HG03135 (cell line): ENCODE results near the gene TTC13.

ENCODE experiments used
- ATAC-seq: cut with Tn5 transposase; IDR thresholded peaks from one replicate; pipeline ENCODE4 v1.9.1; 2021; ENCODE audit warnings: mild to moderate bottlenecking, moderate library complexity; ENCODE audit not compliant: unreplicated experiment

TTC13 gene

GRCh38 chr1:230910755-230911117 is 67.9 kb downstream of the TTC13 start:
- no peak for ATAC-seq

GRCh38 chr1:230909974-230910754 is 68.5 kb downstream of the TTC13 start:
- ATAC-seq, result no peak

- no peak for ATAC-seq
These were observed 71.0 kb downstream of the TTC13 start for GRCh38 chr1:230907472-230908205.

- no peak for ATAC-seq
These were observed 72.4 kb downstream of the TTC13 start for GRCh38 chr1:230906226-230906625.

GRCh38 chr1:230905733-230906132 is 72.9 kb downstream of the TTC13 start:
- no peak for ATAC-seq

- no peak for ATAC-seq
These were observed 76.2 kb downstream of the TTC13 start for GRCh38 chr1:230902349-230902923.

- ATAC-seq, result no peak
These were observed 77.0 kb downstream of the TTC13 start for GRCh38 chr1:230901671-230902070.

GRCh38 chr1:230900984-230901383 is 77.7 kb downstream of the TTC13 start:
- no peak for ATAC-seq

- no peak for ATAC-seq
These were observed 78.8 kb downstream of the TTC13 start for GRCh38 chr1:230899841-230900251.

- ATAC-seq, result no peak
These were observed 79.9 kb downstream of the TTC13 start for GRCh38 chr1:230898748-230899147.

GRCh38 chr1:230898144-230898543 is 80.5 kb downstream of the TTC13 start:
- ATAC-seq, result no peak

GRCh38 chr1:230896779-230897178 is 81.9 kb downstream of the TTC13 start:
- no peak for ATAC-seq

GRCh38 chr1:230895452-230895851 is 83.2 kb downstream of the TTC13 start:
- no peak for ATAC-seq

GRCh38 chr1:230894664-230895063 is 84.0 kb downstream of the TTC13 start:
- no peak for ATAC-seq

GRCh38 chr1:230894032-230894431 is 84.6 kb downstream of the TTC13 start:
- no peak for ATAC-seq

GRCh38 chr1:230892018-230892491 is 86.6 kb downstream of the TTC13 start:
- no peak for ATAC-seq

- ATAC-seq, result no peak
These were observed 87.2 kb downstream of the TTC13 start for GRCh38 chr1:230891413-230891812.

GRCh38 chr1:230884646-230885045 is 94.0 kb downstream of the TTC13 start:
- ATAC-seq, result no peak

- no peak for ATAC-seq
These were observed 94.7 kb downstream of the TTC13 start for GRCh38 chr1:230883967-230884366.

GRCh38 chr1:230879778-230880177 is 98.9 kb downstream of the TTC13 start:
- no peak for ATAC-seq

- ATAC-seq, result no peak
These were observed 100.1 kb downstream of the TTC13 start for GRCh38 chr1:230878591-230878990.
